Panc1 (cell line): ENCODE data around the gene LMTK2.

Source experiments
- CTCF ChIP-seq: fragments of 450-650 bp; IDR thresholded peaks from 2 replicates; pipeline ENCODE4 v1.5.1; 2017; ENCODE audit warnings: mild to moderate bottlenecking
- POLR2AphosphoS5 ChIP-seq: IDR thresholded peaks from 2 replicates; pipeline ENCODE4 v1.6.1; 2012; ENCODE audit warnings: mild to moderate bottlenecking, low read depth, low read length, moderate library complexity
- SIN3A ChIP-seq: IDR thresholded peaks from 2 replicates; pipeline ENCODE4 v1.6.1; 2012; ENCODE audit warnings: low read depth, mild to moderate bottlenecking, low read length, moderate library complexity, borderline replicate concordance; ENCODE audit not compliant: insufficient read depth

DNA sequence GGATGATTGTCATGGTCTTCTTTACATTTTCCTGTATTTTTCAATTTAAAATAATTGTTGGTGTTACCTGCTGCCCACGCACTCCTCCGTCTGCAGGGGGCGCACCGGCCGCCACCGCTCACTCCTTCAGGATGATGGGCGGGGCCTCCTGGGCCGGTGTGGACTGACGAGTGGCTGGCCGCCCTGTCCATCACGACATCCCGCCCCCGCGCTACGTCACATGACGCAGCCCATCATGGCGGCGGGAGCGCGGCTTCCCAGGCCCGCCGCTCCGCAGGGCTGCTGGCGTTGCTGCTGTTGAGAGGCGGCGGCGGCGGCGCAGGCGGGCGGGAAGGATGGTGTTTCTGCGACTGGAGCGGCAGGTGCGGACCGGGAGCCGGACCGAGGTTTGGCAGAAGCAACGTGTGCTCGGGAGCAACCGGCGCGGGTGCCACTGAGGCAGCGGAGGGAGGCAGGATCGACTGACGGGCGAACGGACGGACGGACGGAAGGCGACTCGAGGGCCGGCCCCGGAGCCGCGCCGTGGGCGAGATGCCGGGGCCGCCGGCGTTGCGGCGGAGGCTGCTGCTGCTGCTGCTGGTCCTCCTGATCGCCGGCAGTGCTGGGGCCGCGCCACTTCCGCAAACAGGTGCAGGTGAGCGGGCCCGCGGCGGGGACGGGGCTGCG is at the start of gene LMTK2:
- TF ChIP-seq CTCF = peak; percentile 99
- peak; percentile 81 for TF ChIP-seq POLR2AphosphoS5
- peak; percentile 76; the same call in 1 of the 2 replicates for TF ChIP-seq SIN3A
